Measurements from ENCODE around the gene RSPO3.

The RSPO3 gene

GRCh38 chr6:127188744-127189143, 70.3 kb downstream of the RSPO3 start:
- ChIA-PET POLR2A (no interaction called here), CTCF (interaction anchor here (1.1 to 4.5 kb wide), 5 partner anchors 11 to 350 kb away, joined by 3 to 24 read pairs (median 19); partner anchors contain the start of gene RNF146)
- no peak for TF ChIP-seq CTCF (IDR thresholded peaks at IDR 0.05; ENCODE audit: control extremely low read depth, extremely low read depth, low read depth, missing control alignments)
- DNase-seq (ENCODE audit: extremely low spot score): no peak

GRCh38 chr6:127190552-127190951, 72.1 kb downstream of the RSPO3 start:
- DNase-seq (ENCODE audit: extremely low spot score): no peak
- POLR2A ChIA-PET: no interaction called here
- TF ChIP-seq CTCF (IDR thresholded peaks at IDR 0.05; ENCODE audit: control extremely low read depth, extremely low read depth, low read depth, missing control alignments): peak; percentile 11
- CTCF ChIA-PET: interaction anchor here (1.0 to 1.8 kb wide), 6 partner anchors 14 to 1195 kb away, joined by 3 to 6 read pairs (median 4); no protein-coding TSS in a partner anchor

- POLR2A ChIA-PET: no interaction called here
- DNase-seq (ENCODE audit: extremely low spot score): no peak
- TF ChIP-seq CTCF (IDR thresholded peaks at IDR 0.05; ENCODE audit: control extremely low read depth, extremely low read depth, low read depth, missing control alignments): no peak
- CTCF ChIA-PET: interaction anchor here (1.5 to 1.8 kb wide), 2 partner anchors 19 to 61 kb away, joined by 4 read pairs; no protein-coding TSS in a partner anchor
Measured at GRCh38 chr6:127191716-127192115, 73.2 kb downstream of the RSPO3 start.

DNA sequence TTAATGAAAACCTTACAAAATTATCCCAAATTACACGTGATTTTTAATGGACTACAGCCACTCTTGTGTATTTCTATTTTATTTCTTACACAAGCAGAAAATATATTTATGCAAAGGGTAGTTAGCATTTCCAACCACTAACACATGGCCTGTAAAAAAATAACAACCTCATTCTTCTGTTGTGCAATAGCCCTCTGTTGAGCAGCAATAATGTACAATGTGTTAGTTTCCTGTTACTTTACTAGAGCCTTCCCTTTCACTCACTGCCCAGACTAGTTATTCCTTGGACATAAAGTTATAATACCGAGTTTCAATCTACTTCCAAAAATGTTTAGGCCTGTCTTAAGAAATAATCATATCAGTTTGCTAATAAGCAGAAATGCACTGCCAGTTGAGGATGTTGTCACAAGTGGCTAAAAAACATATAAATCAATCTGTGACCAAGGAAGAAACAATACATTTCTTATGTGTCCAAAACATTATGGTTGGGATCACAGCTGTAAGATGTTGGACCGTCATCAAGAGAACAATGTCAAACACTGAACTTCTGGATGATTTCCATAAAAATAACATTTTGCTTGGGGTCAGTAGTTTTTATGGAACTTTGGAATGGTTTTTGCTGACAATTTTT, 74.6 kb downstream of the RSPO3 start:
- no peak for DNase-seq (ENCODE audit: extremely low spot score)
- POLR2A ChIA-PET: no interaction called here
- no peak for TF ChIP-seq CTCF (IDR thresholded peaks at IDR 0.05; ENCODE audit: control extremely low read depth, extremely low read depth, low read depth, missing control alignments)
- CTCF ChIA-PET: no interaction called here

DNA sequence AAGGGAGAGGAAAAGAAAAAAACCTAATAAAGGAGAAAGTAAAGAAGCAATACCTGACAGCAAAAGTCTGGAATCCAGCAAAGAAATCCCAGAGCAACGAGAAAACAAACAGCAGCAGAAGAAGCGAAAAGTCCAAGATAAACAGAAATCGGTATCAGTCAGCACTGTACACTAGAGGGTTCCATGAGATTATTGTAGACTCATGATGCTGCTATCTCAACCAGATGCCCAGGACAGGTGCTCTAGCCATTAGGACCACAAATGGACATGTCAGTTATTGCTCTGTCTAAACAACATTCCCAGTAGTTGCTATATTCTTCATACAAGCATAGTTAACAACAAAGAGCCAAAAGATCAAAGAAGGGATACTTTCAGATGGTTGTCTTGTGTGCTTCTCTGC, 77.4 kb downstream of the RSPO3 start:
- POLR2A ChIA-PET: no interaction called here
- DNase-seq (ENCODE audit: extremely low spot score): no peak
- CTCF ChIA-PET: no interaction called here
- no peak for TF ChIP-seq CTCF (IDR thresholded peaks at IDR 0.05; ENCODE audit: control extremely low read depth, extremely low read depth, low read depth, missing control alignments)

DNA sequence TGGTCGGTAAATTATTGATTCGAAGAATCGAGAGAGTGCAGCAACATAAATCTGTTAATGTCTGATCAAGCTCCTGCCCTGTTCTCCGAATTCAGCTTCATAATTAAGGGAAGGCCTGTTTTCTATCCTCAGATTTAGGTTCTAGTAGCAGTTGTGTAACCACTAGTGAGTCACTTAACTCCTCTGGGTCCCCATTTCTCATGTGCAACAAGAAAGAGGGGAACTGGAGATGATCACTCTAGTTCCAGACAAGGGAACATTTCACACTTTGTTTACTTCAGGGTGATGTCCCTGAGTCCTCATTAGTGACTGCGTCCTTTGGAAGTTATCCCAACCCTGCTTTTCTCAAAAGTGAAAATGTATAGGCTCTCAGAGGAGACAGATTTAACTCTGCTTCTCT, 80.1 kb downstream of the RSPO3 start:
- ChIA-PET POLR2A (no interaction called here), CTCF (interaction anchor here (0.6 kb wide), 1 partner anchor 12 kb away, joined by 3 read pairs; no protein-coding TSS in a partner anchor)
- DNase-seq (ENCODE audit: extremely low spot score): no peak
- TF ChIP-seq CTCF (IDR thresholded peaks at IDR 0.05; ENCODE audit: control extremely low read depth, extremely low read depth, low read depth, missing control alignments): no peak

Measured in GM10248 (cell line).